Uterus (tissue), 2 donors: Measurements from ENCODE around the gene TMIGD2.

Experiments
- POLR2A ChIP-seq, 2 donors: fragments of 450-650 bp; IDR thresholded peaks; one replicate each; pipeline ENCODE4 v1.6.1; 2016; ENCODE audit warnings: antibody characterized with exemption in 2 of 2, mild to moderate bottlenecking in 1 of 2, moderate library complexity in 1 of 2
- TF ChIP-seq, protein P1 (sequence below), 4 experiments: fragments of 200-600 bp in 2 of 4; fragments of 450-650 bp in 2 of 4; sonication (generic) in 2 of 4; IDR thresholded peaks; one replicate each; pipeline ENCODE4 v1.5.1; 2016 to 2019; ENCODE audit warnings: antibody characterized with exemption in 4 of 4, mild to moderate bottlenecking in 2 of 4, moderate library complexity in 1 of 4

DNA sequence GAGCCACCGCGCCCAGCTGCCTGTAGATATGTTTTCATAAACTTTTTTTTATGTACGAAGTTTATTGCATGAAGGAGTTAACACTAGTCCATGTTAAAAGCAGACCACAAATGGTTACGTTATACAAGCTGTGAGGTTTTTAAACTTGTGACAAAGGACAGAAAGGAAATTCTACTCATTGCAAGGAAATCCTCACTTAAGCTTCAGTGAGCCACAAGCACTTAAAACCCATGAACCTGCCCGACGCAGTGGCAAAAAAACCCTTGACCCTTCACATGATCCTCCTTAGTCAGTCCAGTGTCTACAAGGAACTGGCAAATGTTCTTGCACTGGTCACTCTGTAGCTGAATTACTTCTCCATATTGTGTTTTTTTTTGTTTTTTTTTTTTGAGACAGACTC, 45.3 kb upstream of the TMIGD2 start:
- TF ChIP-seq, protein P1, sequence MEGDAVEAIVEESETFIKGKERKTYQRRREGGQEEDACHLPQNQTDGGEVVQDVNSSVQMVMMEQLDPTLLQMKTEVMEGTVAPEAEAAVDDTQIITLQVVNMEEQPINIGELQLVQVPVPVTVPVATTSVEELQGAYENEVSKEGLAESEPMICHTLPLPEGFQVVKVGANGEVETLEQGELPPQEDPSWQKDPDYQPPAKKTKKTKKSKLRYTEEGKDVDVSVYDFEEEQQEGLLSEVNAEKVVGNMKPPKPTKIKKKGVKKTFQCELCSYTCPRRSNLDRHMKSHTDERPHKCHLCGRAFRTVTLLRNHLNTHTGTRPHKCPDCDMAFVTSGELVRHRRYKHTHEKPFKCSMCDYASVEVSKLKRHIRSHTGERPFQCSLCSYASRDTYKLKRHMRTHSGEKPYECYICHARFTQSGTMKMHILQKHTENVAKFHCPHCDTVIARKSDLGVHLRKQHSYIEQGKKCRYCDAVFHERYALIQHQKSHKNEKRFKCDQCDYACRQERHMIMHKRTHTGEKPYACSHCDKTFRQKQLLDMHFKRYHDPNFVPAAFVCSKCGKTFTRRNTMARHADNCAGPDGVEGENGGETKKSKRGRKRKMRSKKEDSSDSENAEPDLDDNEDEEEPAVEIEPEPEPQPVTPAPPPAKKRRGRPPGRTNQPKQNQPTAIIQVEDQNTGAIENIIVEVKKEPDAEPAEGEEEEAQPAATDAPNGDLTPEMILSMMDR (IDR thresholded peaks at IDR 0.05) = no peak
- no peak for TF ChIP-seq POLR2A (IDR thresholded peaks at IDR 0.05)
